Nephron (organoid): Measurements from ENCODE around the gene GLT6D1.

ENCODE experiments used
- H3K27ac Mint-ChIP-seq, 3 experiments: 2 replicates each; pipeline ENCODE4 v1.8.0; 2020; ENCODE audit warnings: mixed read lengths in 3 of 3, mild to moderate bottlenecking in 2 of 3, moderate library complexity in 1 of 3
- H3K27me3 Mint-ChIP-seq: 2 replicates; pipeline ENCODE4 v1.8.0; 2021; ENCODE audit warnings: low read depth, mild to moderate bottlenecking, moderate library complexity, mixed read lengths
- H3K36me3 Mint-ChIP-seq: 2 replicates; pipeline ENCODE4 v1.8.0; 2020; ENCODE audit warnings: low read depth, mixed read lengths
- H3K4me1 Mint-ChIP-seq: 2 replicates; pipeline ENCODE4 v1.8.0; 2020; ENCODE audit warnings: mixed read lengths
- H3K4me3 Mint-ChIP-seq, 3 experiments: 2 replicates each; pipeline ENCODE4 v1.8.0; 2020; ENCODE audit warnings: mild to moderate bottlenecking in 3 of 3, mixed read lengths in 3 of 3, moderate library complexity in 2 of 3
- H3K9me3 Mint-ChIP-seq: 2 replicates; pipeline ENCODE4 v1.8.0; 2020; ENCODE audit warnings: mixed read lengths
- CTCF ChIP-seq, 3 experiments: fragments of 200-600 bp; sonication (generic); IDR thresholded peaks; one replicate each; pipeline ENCODE4 v1.5.0; 2021; ENCODE audit warnings: antibody characterized with exemption in 3 of 3; ENCODE audit not compliant: unreplicated experiment in 3 of 3

Gene GLT6D1

GRCh38 chr9:135639196-135639595 is at the start of gene GLT6D1:
TSS of gene GLT6D1 (minus strand) at chr9:135639540. CDS start at chr9:135639187, 353 bp downstream.
- no peak for TF ChIP-seq CTCF (IDR thresholded peaks at IDR 0.05; ENCODE audit: unreplicated experiment in 3 of 3)
- no peaks in the 10 kb centered on the region for H3K4me1 Mint-ChIP-seq
- no peak within 1 kb of the TSS for H3K27ac Mint-ChIP-seq
- H3K36me3 Mint-ChIP-seq, result no peaks in the 10 kb centered on the region
- peaks cover 45% of the 10 kb centered on the region for H3K27me3 Mint-ChIP-seq
- no peak within 1 kb of the TSS for H3K4me3 Mint-ChIP-seq
- peaks cover 29% of the 10 kb centered on the region for H3K9me3 Mint-ChIP-seq

- Mint-ChIP-seq H3K36me3 (no peaks in the 10 kb centered on the region), H3K27ac (no peak overlapping the region), H3K4me1 (no peaks in the 10 kb centered on the region), H3K27me3 (peaks cover 19% of the 10 kb centered on the region), H3K4me3 (no peak overlapping the region), H3K9me3 (no peaks in the 10 kb centered on the region)
- TF ChIP-seq CTCF (IDR thresholded peaks at IDR 0.05; ENCODE audit: unreplicated experiment in 3 of 3), result no peak
These were observed 49.7 kb upstream of the GLT6D1 start for GRCh38 chr9:135689011-135689410.

GRCh38 chr9:135687216-135687615 is 47.9 kb upstream of the GLT6D1 start:
- TF ChIP-seq CTCF (IDR thresholded peaks at IDR 0.05; ENCODE audit: unreplicated experiment in 3 of 3), result no peak
- Mint-ChIP-seq H3K4me3 (no peak overlapping the region), H3K36me3 (no peaks in the 10 kb centered on the region), H3K27ac (no peak overlapping the region), H3K4me1 (no peaks in the 10 kb centered on the region), H3K27me3 (peaks cover 15% of the 10 kb centered on the region), H3K9me3 (no peaks in the 10 kb centered on the region)

- Mint-ChIP-seq H3K27ac (no peak overlapping the region), H3K4me1 (no peaks in the 10 kb centered on the region), H3K36me3 (no peaks in the 10 kb centered on the region), H3K4me3 (no peak overlapping the region), H3K27me3 (peaks cover 9% of the 10 kb centered on the region), H3K9me3 (peaks cover 5% of the 10 kb centered on the region)
- no peak for TF ChIP-seq CTCF (IDR thresholded peaks at IDR 0.05; ENCODE audit: unreplicated experiment in 3 of 3)
These were observed 45.4 kb upstream of the GLT6D1 start for GRCh38 chr9:135684691-135685090.

GRCh38 chr9:135683401-135684034 is 44.2 kb upstream of the GLT6D1 start:
- no peaks in the 10 kb centered on the region for H3K4me1 Mint-ChIP-seq
- H3K4me3 Mint-ChIP-seq, result no peak overlapping the region
- no peak for TF ChIP-seq CTCF (IDR thresholded peaks at IDR 0.05; ENCODE audit: unreplicated experiment in 3 of 3)
- H3K27ac Mint-ChIP-seq, result no peak overlapping the region
- H3K36me3 Mint-ChIP-seq, result no peaks in the 10 kb centered on the region
- peaks cover 15% of the 10 kb centered on the region for H3K27me3 Mint-ChIP-seq
- peaks cover 5% of the 10 kb centered on the region for H3K9me3 Mint-ChIP-seq

GRCh38 chr9:135681161-135681560 is 41.8 kb upstream of the GLT6D1 start:
- H3K27me3 Mint-ChIP-seq, result peaks cover 20% of the 10 kb centered on the region
- H3K36me3 Mint-ChIP-seq, result no peaks in the 10 kb centered on the region
- no peaks in the 10 kb centered on the region for H3K4me1 Mint-ChIP-seq
- no peak overlapping the region for H3K27ac Mint-ChIP-seq
- no peak for TF ChIP-seq CTCF (IDR thresholded peaks at IDR 0.05; ENCODE audit: unreplicated experiment in 3 of 3)
- H3K4me3 Mint-ChIP-seq, result no peak overlapping the region
- H3K9me3 Mint-ChIP-seq, result peaks cover 5% of the 10 kb centered on the region
